Measurements from ENCODE around the gene STK32C.

STK32C gene

GRCh38 chr10:132305654-132306342, 2.0 kb downstream of the STK32C start:
- DNase-seq (ENCODE audit: low read depth) = no peak
- H3K4me3 ChIP-seq (ENCODE audit: low read length) = no peak overlapping the region
- no peak for TF ChIP-seq CTCF (conservative IDR thresholded peaks at IDR 0.05; ENCODE audit: low read depth, low read length)

- H3K4me3 ChIP-seq (ENCODE audit: low read length) = no peak overlapping the region
- no peak for DNase-seq (ENCODE audit: low read depth)
- TF ChIP-seq CTCF (conservative IDR thresholded peaks at IDR 0.05; ENCODE audit: low read depth, low read length) = no peak
Measured at GRCh38 chr10:132304756-132305509, 2.8 kb downstream of the STK32C start.

GRCh38 chr10:132303361-132304115, 4.2 kb downstream of the STK32C start:
- no peak overlapping the region for H3K4me3 ChIP-seq (ENCODE audit: low read length)
- no peak for TF ChIP-seq CTCF (conservative IDR thresholded peaks at IDR 0.05; ENCODE audit: low read depth, low read length)
- DNase-seq (ENCODE audit: low read depth) = no peak

GRCh38 chr10:132302421-132303310, 5.1 kb downstream of the STK32C start:
- no peak for TF ChIP-seq CTCF (conservative IDR thresholded peaks at IDR 0.05; ENCODE audit: low read depth, low read length)
- no peak overlapping the region for H3K4me3 ChIP-seq (ENCODE audit: low read length)
- no peak for DNase-seq (ENCODE audit: low read depth)

GRCh38 chr10:132301371-132302330, 6.1 kb downstream of the STK32C start:
- no peak for TF ChIP-seq CTCF (conservative IDR thresholded peaks at IDR 0.05; ENCODE audit: low read depth, low read length)
- no peak for DNase-seq (ENCODE audit: low read depth)
- H3K4me3 ChIP-seq (ENCODE audit: low read length) = no peak overlapping the region

All from retinal pigment epithelial cell (primary cell).